ENCODE measurements around the gene IGLON5. TPM values are rescaled to one million over a fixed set of nuclear protein-coding genes. Genes with fewer than 3 reads are reported as not detected.
A peak's percentile ranks its signal among the peaks of the same experiment; 100 is the strongest.

The IGLON5 gene
- total and polyA plus RNA-seq, 2 experiments from 2014 or later, result 5.0 to 29.1 TPM

- TF ChIP-seq ZNF462 (CRISPR knock-in tag; IDR thresholded peaks at IDR 0.05) (no peak), CTCF (conservative IDR thresholded peaks at IDR 0.05; ENCODE audit: low read depth in 2 of 2) (no peak)
These were observed 16.5 kb upstream of the IGLON5 start (continued) for GRCh38 chr19:51294977-51295375.

GRCh38 chr19:51295382-51296126 is 15.9 kb upstream of the IGLON5 start:
- peak; percentile 48 for DNase-seq (ENCODE audit: low spot score)
- Histone ChIP-seq H4K20me1 (replicated peaks; ENCODE audit: insufficient read depth) (no peaks in the 10 kb centered on the region), H3K27me3 (ENCODE audit: insufficient read depth) (no peaks in the 10 kb centered on the region), H3K79me2 (replicated peaks; ENCODE audit: insufficient read depth) (no peaks in the 10 kb centered on the region), H2AFZ (peak overlapping the region; percentile 70), H3K36me3 (ENCODE audit: insufficient read depth) (no peaks in the 10 kb centered on the region; the same call in 1 of the 2 replicates), H3K4me3 (peak overlapping the region; percentile 4; the same call in 1 of the 2 replicates), H3K9me2 (ENCODE audit: insufficient read depth) (peaks cover 7% of the 10 kb centered on the region; the same call in 1 of the 2 replicates), H3F3A (replicated peaks; ENCODE audit: low read depth) (peaks cover 2% of the 10 kb centered on the region; the same call in 1 of the 2 replicates), H3K27ac (ENCODE audit: low read depth) (0 out of 2 replicates have a peak overlapping the region, but pooled peaks have one; percentile 63), H3K4me1 (ENCODE audit: insufficient read depth) (peaks cover 45% of the 10 kb centered on the region), H3K4me2 (peak overlapping the region; percentile 65; the same call in 1 of the 2 replicates)
- Mint-ChIP-seq H3K4me3 (peak overlapping the region; percentile 23; the same call in 1 of the 3 replicates), H3K27me3 (ENCODE audit: insufficient read depth, low read depth, poor library complexity) (peaks cover 11% of the 10 kb centered on the region), H3K36me3 (ENCODE audit: low read depth) (no peaks in the 10 kb centered on the region), H3K9me3 (no peaks in the 10 kb centered on the region; the same call in 1 of the 3 replicates), H3K27ac (peak overlapping the region; percentile 35; the same call in 1 of the 2 replicates), H3K4me1 (peaks cover 52% of the 10 kb centered on the region)
- peak; percentile 57 for ATAC-seq
- no peak for TF ChIP-seq EZH2phosphoT487 (IDR thresholded peaks at IDR 0.05; ENCODE audit: unreplicated experiment)
- TF ChIP-seq STAT1 (IDR thresholded peaks at IDR 0.05; ENCODE audit: unreplicated experiment), result no peak
- TF ChIP-seq ZNF462 (CRISPR knock-in tag; IDR thresholded peaks at IDR 0.05), result no peak
- TF ChIP-seq ZNF331 (CRISPR knock-in tag; IDR thresholded peaks at IDR 0.05; ENCODE audit: low read depth), result no peak

Measured in GM23338 (cell line).